ENCODE data around the gene LRBA. TPM values are rescaled to one million over a fixed set of nuclear protein-coding genes. Genes with fewer than 3 reads are reported as not detected.

The LRBA gene
- total RNA-seq, 1 donor from 2014 or later = 39.9 TPM

DNA sequence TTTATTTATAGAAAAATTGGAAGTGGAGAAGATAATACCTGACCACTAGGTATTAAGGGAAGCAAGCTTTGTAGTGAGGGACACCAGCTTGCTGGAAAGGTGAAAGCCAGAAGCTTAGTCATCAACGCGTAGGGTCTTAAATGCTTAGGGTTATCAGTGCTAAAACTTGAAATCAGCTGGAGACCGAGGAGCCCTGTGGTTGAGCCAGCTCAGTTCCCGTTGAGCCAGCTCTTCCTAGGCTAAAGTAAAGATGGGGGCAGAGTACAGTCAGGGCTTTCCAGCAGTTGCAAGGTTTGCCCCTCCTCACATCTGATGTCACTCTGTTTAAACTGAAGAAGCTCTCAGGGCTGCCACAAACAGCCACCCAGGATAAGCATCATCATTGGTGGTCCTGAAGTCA is 696.1 kb downstream of the LRBA start:
- no peaks in the 10 kb centered on the region for H3K27me3 ChIP-seq
- no peak overlapping the region for H3K4me3 ChIP-seq
- no peaks in the 10 kb centered on the region for H3K4me1 ChIP-seq
- no peaks in the 10 kb centered on the region for H3K36me3 ChIP-seq
- H3K9me3 ChIP-seq = no peaks in the 10 kb centered on the region
- intact Hi-C loops (cut with DNase I) = no loop called here
- ATAC-seq (no peak), DNase-seq (no peak)
- H3K27ac ChIP-seq = no peak overlapping the region
- no peak for TF ChIP-seq CTCF (IDR thresholded peaks at IDR 0.05)

DNA sequence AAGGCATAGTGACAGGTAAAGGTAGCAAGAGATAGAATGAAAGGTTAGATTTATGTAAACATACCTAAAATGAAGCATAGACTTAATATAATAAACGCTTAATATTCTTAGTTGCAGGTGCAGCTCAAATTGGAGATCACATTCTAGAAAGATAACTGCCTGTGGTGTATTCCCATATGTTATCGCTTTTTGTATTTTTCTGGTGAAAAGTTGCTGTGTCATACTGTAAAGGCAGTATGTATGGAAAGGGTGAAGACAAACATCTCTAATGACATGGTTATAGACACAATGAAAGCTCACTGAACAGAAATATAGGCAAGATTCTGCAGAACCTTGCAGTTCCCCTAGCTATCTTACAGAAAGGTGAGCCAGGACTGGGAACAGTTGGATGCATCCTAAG is 696.6 kb downstream of the LRBA start:
- DNase-seq = no peak
- Histone ChIP-seq H3K9me3 (no peaks in the 10 kb centered on the region), H3K27ac (no peak overlapping the region), H3K36me3 (no peaks in the 10 kb centered on the region), H3K27me3 (no peaks in the 10 kb centered on the region), H3K4me3 (no peak overlapping the region), H3K4me1 (no peaks in the 10 kb centered on the region)
- TF ChIP-seq CTCF (IDR thresholded peaks at IDR 0.05) = no peak
- intact Hi-C loops (cut with DNase I) = no loop called here
- ATAC-seq = no peak

DNA sequence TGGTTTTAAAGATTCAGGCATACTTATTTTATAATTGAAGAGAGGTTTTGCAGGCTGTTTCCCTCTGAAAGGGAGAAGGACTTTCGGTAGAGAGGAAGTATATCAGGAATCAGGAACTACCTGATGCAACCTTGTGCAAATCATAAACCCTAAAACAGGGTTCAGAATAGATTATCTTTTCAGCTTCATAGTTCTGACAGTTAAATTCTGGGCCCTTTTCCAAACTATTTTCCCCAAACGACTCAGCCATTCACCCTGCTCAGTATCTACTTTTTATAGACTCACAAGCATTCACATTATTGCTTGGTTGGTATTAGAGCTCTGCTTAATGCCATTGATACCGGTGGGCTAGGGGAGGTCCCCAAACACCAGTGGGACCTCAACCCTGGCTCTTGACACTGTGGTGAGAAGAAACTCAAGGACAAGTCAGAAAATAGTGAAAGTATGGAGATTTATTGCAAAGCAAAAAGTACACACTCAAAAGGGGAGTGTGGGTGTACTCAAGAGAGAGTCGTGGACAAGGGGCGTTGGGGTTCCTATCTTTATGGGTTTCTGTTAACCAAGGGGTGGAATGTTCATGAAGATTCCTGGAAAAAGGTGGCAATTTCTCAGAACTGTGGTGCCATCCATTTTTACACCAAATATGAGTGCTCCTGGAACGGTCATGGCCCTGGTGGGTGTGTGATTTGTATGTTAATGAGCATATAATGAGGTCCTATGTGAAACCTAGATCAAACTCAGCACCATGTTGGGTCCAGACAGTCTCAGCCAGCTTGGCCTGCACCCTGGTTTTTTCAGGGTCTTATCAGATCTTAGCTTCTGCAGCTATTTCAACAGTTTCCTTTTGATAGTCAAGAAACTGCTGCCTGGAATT is 698.5 kb downstream of the LRBA start:
- no peak overlapping the region for H3K27ac ChIP-seq

GRCh38 chr4:150315691-150316090 is 699.4 kb downstream of the LRBA start:
- no peak for TF ChIP-seq CTCF (IDR thresholded peaks at IDR 0.05)
- ATAC-seq (no peak), DNase-seq (no peak)
- no peaks in the 10 kb centered on the region for H3K36me3 ChIP-seq
- intact Hi-C loops (cut with DNase I) = no loop called here
- no peaks in the 10 kb centered on the region for H3K27me3 ChIP-seq
- no peaks in the 10 kb centered on the region for H3K9me3 ChIP-seq
- no peak overlapping the region for H3K27ac ChIP-seq
- no peaks in the 10 kb centered on the region for H3K4me1 ChIP-seq
- H3K4me3 ChIP-seq = no peak overlapping the region

More for the DNA sequence above, 698.5 kb downstream of the LRBA start:
- Histone ChIP-seq H3K4me1 (no peaks in the 10 kb centered on the region), H3K36me3 (no peaks in the 10 kb centered on the region), H3K9me3 (no peaks in the 10 kb centered on the region), H3K4me3 (no peak overlapping the region), H3K27me3 (no peaks in the 10 kb centered on the region)
- TF ChIP-seq CTCF (IDR thresholded peaks at IDR 0.05) = no peak
- ATAC-seq = no peak
- no peak for DNase-seq
- intact Hi-C loops (cut with DNase I) = no loop called here

- intact Hi-C loops (cut with DNase I) = no loop called here
- no peak for TF ChIP-seq CTCF (IDR thresholded peaks at IDR 0.05)
- H3K4me3 ChIP-seq = no peak overlapping the region
- no peaks in the 10 kb centered on the region for H3K9me3 ChIP-seq
- ATAC-seq = no peak
- H3K4me1 ChIP-seq = no peaks in the 10 kb centered on the region
- H3K27ac ChIP-seq = no peak overlapping the region
- no peaks in the 10 kb centered on the region for H3K36me3 ChIP-seq
- H3K27me3 ChIP-seq = no peaks in the 10 kb centered on the region
- no peak for DNase-seq
Observed at GRCh38 chr4:150315175-150315574, 699.9 kb downstream of the LRBA start.
